Activated CD8-positive, alpha-beta memory T cell treated with anti-CD3 and anti-CD28 coated beads, Interleukin-2, amount 50 U/mL, for 48 hours (primary cell): ENCODE results near the gene MYRF.
A peak's percentile ranks its signal among the peaks of the same experiment; 100 is the strongest.

ENCODE experiments used
- DNase-seq: peaks from one replicate; pipeline ENCODE4 v3.0.0-alpha.2; 2020

Gene MYRF

GRCh38 chr11:61778920-61779650 lies 26.6 kb downstream of the MYRF start:
- no peak for DNase-seq

GRCh38 chr11:61779666-61780525 lies 27.5 kb downstream of the MYRF start:
- DNase-seq = no peak

GRCh38 chr11:61780581-61781162 lies 28.2 kb downstream of the MYRF start:
- no peak for DNase-seq

GRCh38 chr11:61781585-61781984 lies 29.1 kb downstream of the MYRF start:
- DNase-seq = no peak

GRCh38 chr11:61782299-61782698 lies 29.9 kb downstream of the MYRF start:
- no peak for DNase-seq

- DNase-seq = no peak
Observed at GRCh38 chr11:61782841-61783240, 30.4 kb downstream of the MYRF start.

GRCh38 chr11:61783717-61784505 lies 31.5 kb downstream of the MYRF start:
- no peak for DNase-seq

GRCh38 chr11:61784506-61784805 lies 32.0 kb downstream of the MYRF start:
- no peak for DNase-seq

GRCh38 chr11:61785837-61786402 lies 33.5 kb downstream of the MYRF start:
- no peak for DNase-seq

GRCh38 chr11:61787928-61788491 lies 35.6 kb downstream of the MYRF start:
- DNase-seq = no peak

- DNase-seq = peak; percentile 66
Observed at GRCh38 chr11:61791737-61792309, 39.4 kb downstream of the MYRF start.

GRCh38 chr11:61792310-61793082 lies 40.1 kb downstream of the MYRF start, which contains the start of the genes FEN1 and TMEM258:
TSS of gene FEN1 (plus strand) at chr11:61792911. CDS start at chr11:61795362, 2,451 bp downstream.
TSS of gene TMEM258 (minus strand) at chr11:61792599. CDS start at chr11:61792558, 41 bp downstream.
- peak; percentile 93 for DNase-seq

GRCh38 chr11:61793083-61793828 lies 40.8 kb downstream of the MYRF start:
- DNase-seq = peak; percentile 63

GRCh38 chr11:61793829-61794204 lies 41.4 kb downstream of the MYRF start:
- no peak for DNase-seq

GRCh38 chr11:61794579-61794978 lies 42.1 kb downstream of the MYRF start:
- DNase-seq = no peak

- DNase-seq = no peak
Observed at GRCh38 chr11:61795459-61795858, 43.0 kb downstream of the MYRF start.

- no peak for DNase-seq
Observed at GRCh38 chr11:61795876-61796526, 43.6 kb downstream of the MYRF start.

- DNase-seq = no peak
Observed at GRCh38 chr11:61797263-61797944, 45.0 kb downstream of the MYRF start.

- no peak for DNase-seq
Observed at GRCh38 chr11:61799665-61800284, 47.3 kb downstream of the MYRF start.
